ENCODE results near the gene SV2B.

- TF ChIP-seq CTCF (IDR thresholded peaks at IDR 0.05) (no peak), POLR2A (IDR thresholded peaks at IDR 0.05) (no peak)
Measured at GRCh38 chr15:91249591-91249990, 149.5 kb downstream of the SV2B start.

All from stomach (tissue), 4 donors.